GM12801 (cell line): Measurements from ENCODE around the gene C21orf58.

Experiments used
- CTCF ChIP-seq: IDR thresholded peaks from one replicate; pipeline ENCODE4 v1.5.1; 2011; ENCODE audit warnings: control low read depth; ENCODE audit not compliant: insufficient read length; ENCODE audit errors: extremely low read depth

Gene C21orf58

DNA sequence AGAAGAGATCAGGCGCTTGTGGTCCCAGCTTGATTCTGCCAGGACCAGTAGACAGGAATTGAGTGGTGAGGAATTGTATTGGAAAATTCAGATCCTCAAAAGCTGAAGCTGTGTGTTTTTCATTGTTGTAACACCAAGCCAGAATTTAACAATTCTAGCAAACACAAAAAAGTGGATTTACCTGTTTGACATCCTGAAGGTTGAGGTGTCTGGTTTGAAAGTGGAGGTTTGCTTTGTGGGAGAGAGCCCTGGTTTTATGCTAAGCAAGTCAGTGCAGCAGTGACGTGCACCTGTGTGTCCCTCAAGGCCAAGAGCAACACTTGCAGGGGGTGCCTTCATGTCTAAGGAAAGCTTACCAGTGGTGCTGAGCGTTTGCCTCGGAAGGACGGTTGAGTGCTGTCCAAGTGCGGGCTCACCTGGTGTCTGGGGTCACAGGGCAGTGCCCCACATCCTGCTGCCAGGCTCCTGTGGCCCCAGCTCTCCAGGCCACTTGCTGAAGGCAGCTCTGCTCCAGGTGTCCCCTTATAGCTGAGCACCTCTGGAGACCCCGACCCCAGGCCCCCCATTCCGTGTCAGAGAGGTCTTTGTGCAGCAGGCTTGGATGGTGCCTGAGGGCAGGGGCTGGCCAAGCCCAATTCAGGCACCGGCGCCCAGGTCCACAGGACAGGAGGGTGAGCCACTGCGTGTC, 27.9 kb upstream of the C21orf58 start:
- TF ChIP-seq CTCF = no peak

GRCh38 chr21:46350981-46351380, 27.3 kb upstream of the C21orf58 start:
- TF ChIP-seq CTCF = no peak

- TF ChIP-seq CTCF = no peak
Measured at GRCh38 chr21:46350571-46350970, 26.9 kb upstream of the C21orf58 start.

GRCh38 chr21:46349134-46349760, 25.6 kb upstream of the C21orf58 start:
- TF ChIP-seq CTCF = no peak

- TF ChIP-seq CTCF = no peak
Measured at GRCh38 chr21:46347791-46348381, 24.2 kb upstream of the C21orf58 start.

- TF ChIP-seq CTCF = no peak
Measured at GRCh38 chr21:46347203-46347550, 23.5 kb upstream of the C21orf58 start.

- no peak for TF ChIP-seq CTCF
Measured at GRCh38 chr21:46346296-46347202, 22.9 kb upstream of the C21orf58 start.
